ENCODE results near the gene WDR86.

Gene WDR86

DNA sequence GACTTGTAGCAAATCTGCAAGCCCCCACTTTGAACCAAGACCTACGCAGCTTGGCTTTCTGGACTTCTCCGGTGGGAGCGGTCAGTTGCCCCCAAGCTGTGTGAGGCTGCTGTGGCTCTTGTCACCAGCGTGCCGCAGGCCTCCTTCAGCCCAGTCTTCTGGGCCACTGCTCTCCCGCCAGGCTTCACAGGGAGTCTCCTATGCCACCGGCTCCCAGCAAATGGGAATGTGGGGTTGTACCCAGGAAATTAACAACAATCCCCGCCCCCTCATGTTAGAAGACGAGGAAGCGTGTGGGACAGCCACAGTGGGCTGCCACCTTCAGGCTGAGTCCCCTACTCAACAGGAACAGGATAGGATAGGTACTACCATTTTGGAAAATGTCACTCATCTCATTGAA, 4.2 kb downstream of the WDR86 start:
- H3K4me3 ChIP-seq (ENCODE audit: low read depth, low read length): no peak overlapping the region
- in situ Hi-C loops (cut with HindIII; ENCODE audit: low sequenced_read_pairs): no loop called here
- no peak for TF ChIP-seq CTCF (IDR thresholded peaks at IDR 0.05; ENCODE audit: low read depth, low read length, missing control alignments)
- no peak for DNase-seq (ENCODE audit: low read depth)

DNA sequence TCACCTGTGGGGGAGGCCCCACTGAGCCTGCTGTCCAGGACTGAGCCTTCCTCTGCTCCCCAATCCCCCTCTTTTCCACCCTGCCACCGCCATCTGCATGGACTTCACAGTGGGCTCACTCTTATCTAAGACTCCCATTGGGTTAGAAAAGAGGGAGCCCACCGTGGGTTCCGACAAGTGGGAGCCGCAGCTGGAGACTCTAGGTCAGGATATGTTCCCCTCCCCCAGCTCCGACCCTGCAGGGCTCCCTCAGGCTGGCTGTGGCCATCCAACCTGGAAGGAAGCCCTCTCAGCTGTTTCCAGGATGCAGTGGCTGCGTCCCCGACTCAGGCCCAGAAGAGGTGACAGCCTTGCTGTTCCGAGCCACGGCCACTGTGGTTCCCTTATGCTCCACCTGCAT, 4.8 kb downstream of the WDR86 start:
- TF ChIP-seq CTCF (IDR thresholded peaks at IDR 0.05; ENCODE audit: low read depth, low read length, missing control alignments): no peak
- in situ Hi-C loops (cut with HindIII; ENCODE audit: low sequenced_read_pairs): no loop called here
- no peak for DNase-seq (ENCODE audit: low read depth)
- no peak overlapping the region for H3K4me3 ChIP-seq (ENCODE audit: low read depth, low read length)

GRCh38 chr7:151404216-151405011, 5.4 kb downstream of the WDR86 start:
- TF ChIP-seq CTCF (IDR thresholded peaks at IDR 0.05; ENCODE audit: low read depth, low read length, missing control alignments): no peak
- in situ Hi-C loops (cut with HindIII; ENCODE audit: low sequenced_read_pairs): no loop called here
- no peak for DNase-seq (ENCODE audit: low read depth)
- no peak overlapping the region for H3K4me3 ChIP-seq (ENCODE audit: low read depth, low read length)

DNA sequence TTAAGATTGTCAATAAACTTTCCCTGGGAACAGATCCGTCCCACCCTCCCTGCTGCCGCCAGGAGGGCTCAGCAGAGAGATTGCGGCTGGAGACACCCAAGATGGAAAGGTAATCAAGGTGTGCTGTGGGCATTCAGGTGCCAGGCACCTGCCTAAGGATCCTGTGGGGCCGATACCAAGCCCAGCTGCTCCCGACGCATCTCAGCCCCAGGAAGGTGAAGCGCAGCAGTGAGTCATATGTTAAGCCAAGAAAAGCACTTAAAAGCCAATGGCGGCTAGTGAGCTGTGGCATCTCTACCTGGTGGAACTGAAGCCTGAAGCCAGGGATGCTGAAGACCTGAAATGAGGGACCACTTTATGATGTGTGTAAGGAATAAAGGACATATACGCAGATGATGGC, 6.1 kb downstream of the WDR86 start:
- no peak for DNase-seq (ENCODE audit: low read depth)
- no peak for TF ChIP-seq CTCF (IDR thresholded peaks at IDR 0.05; ENCODE audit: low read depth, low read length, missing control alignments)
- in situ Hi-C loops (cut with HindIII; ENCODE audit: low sequenced_read_pairs): no loop called here
- no peak overlapping the region for H3K4me3 ChIP-seq (ENCODE audit: low read depth, low read length)

DNA sequence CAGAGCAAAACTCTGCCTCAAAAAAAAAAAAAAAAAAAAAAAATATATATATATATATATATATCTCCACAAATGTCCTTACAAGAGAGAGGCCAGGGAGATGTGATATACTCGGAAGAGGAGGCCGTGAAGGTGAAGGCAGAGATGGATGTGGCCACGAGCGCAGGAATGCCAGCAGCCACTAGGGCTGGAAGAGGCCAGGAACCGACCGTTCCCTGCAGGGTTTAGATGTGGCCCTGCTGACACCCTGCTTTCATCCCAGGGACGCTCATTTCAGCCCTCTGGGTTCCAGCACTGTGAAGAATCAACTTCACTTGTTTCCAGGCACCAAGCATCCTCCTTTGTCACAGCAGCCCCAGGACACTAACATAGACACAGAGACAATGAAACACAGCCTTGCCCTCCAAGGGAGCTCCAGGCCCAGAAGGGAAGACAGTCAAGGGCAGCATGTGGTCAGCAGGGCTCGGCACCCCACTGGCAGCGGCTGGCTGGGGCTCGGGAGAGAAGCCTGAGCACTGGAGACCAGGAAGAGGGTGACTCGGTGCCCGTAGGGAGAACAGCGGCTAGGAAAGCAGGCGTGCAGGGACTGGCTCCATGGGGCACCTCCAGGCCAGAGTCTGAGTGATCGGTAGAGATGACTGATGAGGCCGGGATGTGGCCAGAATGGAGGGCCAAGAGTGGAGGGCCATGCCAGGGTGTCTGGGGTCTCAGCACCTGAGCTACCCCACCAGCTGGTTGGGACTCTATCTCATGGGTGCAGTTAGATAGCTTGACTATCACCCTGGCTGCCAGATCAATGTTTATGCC, 7.6 kb downstream of the WDR86 start:
- no peak overlapping the region for H3K4me3 ChIP-seq (ENCODE audit: low read depth, low read length)
- no peak for DNase-seq (ENCODE audit: low read depth)
- in situ Hi-C loops (cut with HindIII; ENCODE audit: low sequenced_read_pairs): no loop called here
- peak; percentile 16 for TF ChIP-seq CTCF (IDR thresholded peaks at IDR 0.05; ENCODE audit: low read depth, low read length, missing control alignments)

- in situ Hi-C loops (cut with HindIII; ENCODE audit: low sequenced_read_pairs): no loop called here
- no peak for DNase-seq (ENCODE audit: low read depth)
- H3K4me3 ChIP-seq (ENCODE audit: low read depth, low read length): no peak overlapping the region
- no peak for TF ChIP-seq CTCF (IDR thresholded peaks at IDR 0.05; ENCODE audit: low read depth, low read length, missing control alignments)
These were observed 9.1 kb downstream of the WDR86 start for GRCh38 chr7:151400626-151401315.

Measured in astrocyte of the cerebellum (primary cell).